ENCODE results near the gene OR2T27. TPM values are rescaled to one million over a fixed set of nuclear protein-coding genes. Genes with fewer than 3 reads are reported as not detected.

Gene OR2T27
- total RNA-seq, 1 donor from 2014 or later = not detected

Other genes starting within 250 kb of the OR2T27 start
- not detected for gene OR2T2, start 209.9 kb downstream of the OR2T27 start, total RNA-seq
- not detected for gene OR2T3, start 182.2 kb downstream of the OR2T27 start, total RNA-seq
- not detected for gene OR2T5, start 166.9 kb downstream of the OR2T27 start, total RNA-seq
- not detected for gene OR2G6, start 147.5 kb downstream of the OR2T27 start, total RNA-seq
- not detected for gene OR2T29, start 92.8 kb downstream of the OR2T27 start, total RNA-seq
- gene OR2T34, start 80.8 kb downstream of the OR2T27 start, total RNA-seq = not detected
- gene OR2T10, start 57.8 kb downstream of the OR2T27 start, total RNA-seq = not detected
- not detected for gene OR2T11, start 20.4 kb downstream of the OR2T27 start, total RNA-seq
- gene OR2T35, start 10.2 kb downstream of the OR2T27 start, total RNA-seq = not detected
- gene OR14I1, start 47.2 kb upstream of the OR2T27 start, total RNA-seq = not detected
- not detected for gene LYPD8, start 100.2 kb upstream of the OR2T27 start, total RNA-seq
- gene SH3BP5L, start 170.4 kb upstream of the OR2T27 start, total RNA-seq = 15.3 TPM
- 19.6 TPM for gene ZNF672, start 182.7 kb upstream of the OR2T27 start, total RNA-seq
- 20.2 TPM for gene ZNF692, start 203.6 kb upstream of the OR2T27 start, total RNA-seq

All from left lobe of liver (tissue), 1 donor.